Liver (tissue), 9 donors: Measurements from ENCODE around the gene VWA3B. TPM values are rescaled to one million over a fixed set of nuclear protein-coding genes. Genes with fewer than 3 reads are reported as not detected.

Experiments
- DNase-seq: peaks from one replicate; pipeline ENCODE4 v3.0.0-alpha.2; 2017; ENCODE audit warnings: low spot score
- H3K27ac ChIP-seq, 2 donors: one replicate each; pipeline ENCODE4 v1.7.0; 2013; ENCODE audit warnings: inconsistent platforms in 2 of 2, low read length in 2 of 2, control low read depth in 1 of 2, low read depth in 1 of 2, mild to moderate bottlenecking in 1 of 2
- H3K27me3 ChIP-seq, 4 donors: one replicate each; pipeline versions ENCODE4 v1.6.1 to v1.7.0; 2013; ENCODE audit warnings: low read length in 3 of 4, inconsistent platforms in 1 of 4, mild to moderate bottlenecking in 1 of 4, moderate library complexity in 1 of 4; ENCODE audit not compliant: control insufficient read depth in 4 of 4, insufficient read depth in 4 of 4
- H3K36me3 ChIP-seq, 4 donors: one replicate each; pipeline versions ENCODE4 v1.6.1 to v1.7.0; 2013; ENCODE audit warnings: low read length in 3 of 4, mild to moderate bottlenecking in 3 of 4, low read depth in 1 of 4, moderate library complexity in 1 of 4; ENCODE audit not compliant: control insufficient read depth in 4 of 4, insufficient read depth in 3 of 4
- H3K4me1 ChIP-seq, 4 donors: one replicate each; pipeline versions ENCODE4 v1.6.1 to v1.7.0; 2013; ENCODE audit warnings: low read length in 3 of 4, mild to moderate bottlenecking in 3 of 4, moderate library complexity in 1 of 4; ENCODE audit not compliant: control insufficient read depth in 4 of 4, insufficient read depth in 4 of 4
- H3K4me3 ChIP-seq, 3 donors: one replicate each; pipeline versions ENCODE4 v1.6.1 to v1.7.0; 2013; ENCODE audit warnings: low read length in 3 of 3, control low read depth in 1 of 3, low read depth in 1 of 3, mild to moderate bottlenecking in 1 of 3
- H3K9ac ChIP-seq, 2 donors: one replicate each; pipeline ENCODE4 v1.7.0; 2013; ENCODE audit warnings: low read length in 2 of 2, mild to moderate bottlenecking in 2 of 2, moderate library complexity in 2 of 2, control low read depth in 1 of 2, low read depth in 1 of 2
- H3K9me3 ChIP-seq, 4 donors: one replicate each; pipeline versions ENCODE4 v1.6.1 to v1.7.0; 2013; ENCODE audit warnings: low read length in 3 of 4; ENCODE audit not compliant: control insufficient read depth in 4 of 4
- CTCF ChIP-seq: fragments of 150-350 bp; IDR thresholded peaks from 2 replicates; pipeline ENCODE4 v1.5.1; 2017; ENCODE audit warnings: improper control_type of control experiment, low read depth, low read length; ENCODE audit not compliant: missing input control
- EGR1 ChIP-seq, 2 donors: IDR thresholded peaks; 2 replicates each; pipeline ENCODE4 v1.6.1; 2016 to 2018; ENCODE audit warnings: antibody characterized with exemption in 2 of 2, low read depth in 2 of 2
- FOXA1 ChIP-seq: IDR thresholded peaks from 2 replicates; pipeline ENCODE4 v1.6.1; 2016; ENCODE audit warnings: antibody characterized with exemption
- FOXA2 ChIP-seq: IDR thresholded peaks from 2 replicates; pipeline ENCODE4 v1.6.1; 2016; ENCODE audit warnings: antibody characterized with exemption
- GABPA ChIP-seq, 2 donors: IDR thresholded peaks in 1 of 2; conservative IDR thresholded peaks in 1 of 2; 2 replicates each; pipeline ENCODE4 v1.6.1; 2016; ENCODE audit warnings: antibody characterized with exemption in 2 of 2, mild to moderate bottlenecking in 1 of 2, moderate library complexity in 1 of 2
- HNF4A ChIP-seq, 2 donors: conservative IDR thresholded peaks; 2 replicates each; pipeline ENCODE4 v1.6.1; 2016; ENCODE audit warnings: antibody characterized with exemption in 2 of 2, mild to moderate bottlenecking in 2 of 2
- HNF4G ChIP-seq: IDR thresholded peaks from 2 replicates; pipeline ENCODE4 v1.6.1; 2016; ENCODE audit warnings: antibody characterized with exemption
- JUND ChIP-seq, 2 donors: IDR thresholded peaks; 2 replicates each; pipeline ENCODE4 v1.6.1; 2016; ENCODE audit warnings: antibody characterized with exemption in 2 of 2
- NR2F2 ChIP-seq: IDR thresholded peaks from 2 replicates; pipeline ENCODE4 v1.6.1; 2016; ENCODE audit warnings: antibody characterized with exemption
- RAD21 ChIP-seq, 2 donors: IDR thresholded peaks; 2 replicates each; pipeline ENCODE4 v1.6.1; 2016; ENCODE audit warnings: antibody characterized with exemption in 2 of 2, mild to moderate bottlenecking in 2 of 2
- RXRA ChIP-seq, 2 donors: IDR thresholded peaks; 2 replicates each; pipeline ENCODE4 v1.6.1; 2017 to 2018; ENCODE audit warnings: antibody characterized with exemption in 2 of 2, mild to moderate bottlenecking in 1 of 2
- SP1 ChIP-seq: IDR thresholded peaks from 2 replicates; pipeline ENCODE4 v1.6.1; 2018; ENCODE audit warnings: antibody characterized with exemption, mild to moderate bottlenecking
- TAF1 ChIP-seq: conservative IDR thresholded peaks from 2 replicates; pipeline ENCODE4 v1.6.1; 2016; ENCODE audit warnings: antibody characterized with exemption, mild to moderate bottlenecking
- YY1 ChIP-seq: IDR thresholded peaks from 2 replicates; pipeline ENCODE4 v1.6.1; 2016; ENCODE audit warnings: antibody characterized with exemption, mild to moderate bottlenecking
- ZBTB33 ChIP-seq: IDR thresholded peaks from 2 replicates; pipeline ENCODE4 v1.6.1; 2016; ENCODE audit warnings: antibody characterized with exemption
- WGBS: extraction: QIAGEN DNeasy Blood & Tissue Kit; methylation state at CpG from one replicate; pipeline ENCODE4 v1.1.7; 2013; 5-methylcytosine and 5-hydroxymethylcytosine counted together
- polyA plus RNA-seq, 2 donors: library from polyadenylated mRNA; stranded (reverse) in 1 of 2; unstranded in 1 of 2; fragments of 200-250 nt in 1 of 2; fragments of >200 nt in 1 of 2; fragmentation: Nextera tagmentation in 1 of 2; extraction: Ambion mirVana in 1 of 2; gene quantifications; one replicate each; pipeline versions ENCODE4 v1.2.1 to v1.2.3, GENCODE V29; 2013 to 2015
- total RNA-seq, 2 donors: library from RNA; depleted of rRNA; stranded (reverse); fragments of >200 nt; gene quantifications; one replicate each; pipeline ENCODE4 v1.2.3, GENCODE V29; 2014
- TF ChIP-seq, protein P1 (sequence below): IDR thresholded peaks from 2 replicates; pipeline ENCODE4 v1.6.1; 2016; ENCODE audit warnings: antibody characterized with exemption, mild to moderate bottlenecking
- TF ChIP-seq, protein P2 (sequence below): IDR thresholded peaks from 2 replicates; pipeline ENCODE4 v1.6.1; 2016; ENCODE audit warnings: antibody characterized with exemption
- TF ChIP-seq, protein P3 (sequence below): IDR thresholded peaks from 2 replicates; pipeline ENCODE4 v1.6.1; 2016; ENCODE audit warnings: antibody characterized with exemption
- donor health status: healthy.
- donor health status: healthy.
- donor health status: healthy.
- donor health status: healthy.
- donor health status: healthy.

Gene VWA3B
- total and polyA plus RNA-seq, 4 donors = 0.08 TPM; not detected in 3

DNA sequence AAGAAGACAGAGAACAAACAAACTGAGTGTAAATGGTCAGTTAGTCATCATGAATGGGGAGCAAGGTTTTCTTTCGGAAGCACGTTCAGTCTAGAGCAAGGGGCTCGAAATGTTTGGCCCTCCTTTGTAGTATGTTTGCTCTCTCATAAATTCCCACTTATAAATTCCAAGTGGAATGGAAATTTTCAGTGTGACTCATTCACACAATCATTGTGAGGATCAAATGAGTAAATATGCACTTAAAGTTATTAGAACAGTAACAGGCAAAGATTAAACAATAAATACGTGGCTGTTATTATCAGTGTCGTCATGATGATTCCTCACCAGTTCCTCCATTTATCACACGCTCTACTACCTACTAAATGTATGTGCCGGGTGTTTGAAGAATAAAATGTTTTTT is 269.8 kb downstream of the VWA3B start:
- Histone ChIP-seq H3K36me3 (no peaks in the 10 kb centered on the region), H3K4me1 (no peaks in the 10 kb centered on the region), H3K9me3 (peaks cover 0 to 3% (median under 1%) of the 10 kb centered on the region in 4 donors), H3K9ac (no peak overlapping the region), H3K4me3 (no peak overlapping the region), H3K27me3 (no peaks in the 10 kb centered on the region), H3K27ac (no peak overlapping the region)
- WGBS = 83% methylated on average over 7 of the region's 7 CpGs
- no peak for DNase-seq
- TF ChIP-seq, protein P1, sequence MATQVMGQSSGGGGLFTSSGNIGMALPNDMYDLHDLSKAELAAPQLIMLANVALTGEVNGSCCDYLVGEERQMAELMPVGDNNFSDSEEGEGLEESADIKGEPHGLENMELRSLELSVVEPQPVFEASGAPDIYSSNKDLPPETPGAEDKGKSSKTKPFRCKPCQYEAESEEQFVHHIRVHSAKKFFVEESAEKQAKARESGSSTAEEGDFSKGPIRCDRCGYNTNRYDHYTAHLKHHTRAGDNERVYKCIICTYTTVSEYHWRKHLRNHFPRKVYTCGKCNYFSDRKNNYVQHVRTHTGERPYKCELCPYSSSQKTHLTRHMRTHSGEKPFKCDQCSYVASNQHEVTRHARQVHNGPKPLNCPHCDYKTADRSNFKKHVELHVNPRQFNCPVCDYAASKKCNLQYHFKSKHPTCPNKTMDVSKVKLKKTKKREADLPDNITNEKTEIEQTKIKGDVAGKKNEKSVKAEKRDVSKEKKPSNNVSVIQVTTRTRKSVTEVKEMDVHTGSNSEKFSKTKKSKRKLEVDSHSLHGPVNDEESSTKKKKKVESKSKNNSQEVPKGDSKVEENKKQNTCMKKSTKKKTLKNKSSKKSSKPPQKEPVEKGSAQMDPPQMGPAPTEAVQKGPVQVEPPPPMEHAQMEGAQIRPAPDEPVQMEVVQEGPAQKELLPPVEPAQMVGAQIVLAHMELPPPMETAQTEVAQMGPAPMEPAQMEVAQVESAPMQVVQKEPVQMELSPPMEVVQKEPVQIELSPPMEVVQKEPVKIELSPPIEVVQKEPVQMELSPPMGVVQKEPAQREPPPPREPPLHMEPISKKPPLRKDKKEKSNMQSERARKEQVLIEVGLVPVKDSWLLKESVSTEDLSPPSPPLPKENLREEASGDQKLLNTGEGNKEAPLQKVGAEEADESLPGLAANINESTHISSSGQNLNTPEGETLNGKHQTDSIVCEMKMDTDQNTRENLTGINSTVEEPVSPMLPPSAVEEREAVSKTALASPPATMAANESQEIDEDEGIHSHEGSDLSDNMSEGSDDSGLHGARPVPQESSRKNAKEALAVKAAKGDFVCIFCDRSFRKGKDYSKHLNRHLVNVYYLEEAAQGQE = no peak
- TF ChIP-seq SP1 = no peak
- TF ChIP-seq TAF1 = no peak
- TF ChIP-seq FOXA2 = no peak
- TF ChIP-seq, protein P2, sequence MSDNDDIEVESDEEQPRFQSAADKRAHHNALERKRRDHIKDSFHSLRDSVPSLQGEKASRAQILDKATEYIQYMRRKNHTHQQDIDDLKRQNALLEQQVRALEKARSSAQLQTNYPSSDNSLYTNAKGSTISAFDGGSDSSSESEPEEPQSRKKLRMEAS = no peak
- no peak for TF ChIP-seq RAD21 (IDR thresholded peaks at IDR 0.05)
- TF ChIP-seq RXRA (IDR thresholded peaks at IDR 0.05) = no peak
- TF ChIP-seq GABPA (IDR thresholded peaks at IDR 0.05 in 1 of 2, conservative IDR thresholded peaks at IDR 0.05 in 1 of 2) = no peak

DNA sequence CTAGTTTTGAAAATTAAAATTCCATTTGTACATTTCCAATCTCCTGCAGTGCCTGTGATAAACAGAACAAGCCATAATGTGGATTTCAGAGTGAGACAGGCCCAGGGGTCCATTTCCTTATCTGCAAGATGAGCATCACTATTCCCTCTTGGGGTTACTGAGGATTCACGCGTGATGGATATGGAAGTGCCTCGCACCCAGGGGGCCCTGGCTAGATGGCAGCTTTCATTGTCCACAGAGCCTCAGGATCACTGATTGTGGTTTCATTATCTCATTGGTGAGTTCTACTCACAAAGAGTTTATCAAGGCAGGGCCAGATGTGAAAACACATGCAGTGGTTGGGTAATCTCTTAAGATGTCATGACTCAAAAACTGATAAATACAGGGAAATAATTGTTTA is 270.9 kb downstream of the VWA3B start:
- no peaks in the 10 kb centered on the region for H3K36me3 ChIP-seq
- no peak for TF ChIP-seq NR2F2
- no peak for TF ChIP-seq HNF4G
- no peak for TF ChIP-seq CTCF
- TF ChIP-seq GABPA (IDR thresholded peaks at IDR 0.05 in 1 of 2, conservative IDR thresholded peaks at IDR 0.05 in 1 of 2) = no peak
- no peak for TF ChIP-seq YY1
- TF ChIP-seq, protein P3, sequence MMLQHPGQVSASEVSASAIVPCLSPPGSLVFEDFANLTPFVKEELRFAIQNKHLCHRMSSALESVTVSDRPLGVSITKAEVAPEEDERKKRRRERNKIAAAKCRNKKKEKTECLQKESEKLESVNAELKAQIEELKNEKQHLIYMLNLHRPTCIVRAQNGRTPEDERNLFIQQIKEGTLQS = no peak
- TF ChIP-seq, protein P2 = no peak
- TF ChIP-seq FOXA1 = no peak
- no peak for TF ChIP-seq JUND (IDR thresholded peaks at IDR 0.05)
- TF ChIP-seq, protein P1 = no peak
- TF ChIP-seq FOXA2 = no peak
- TF ChIP-seq HNF4A (conservative IDR thresholded peaks at IDR 0.05) = no peak
- TF ChIP-seq TAF1 = no peak
- TF ChIP-seq RAD21 (IDR thresholded peaks at IDR 0.05) = no peak
- no peak for TF ChIP-seq ZBTB33
- TF ChIP-seq SP1 = no peak
- no peak for TF ChIP-seq EGR1 (IDR thresholded peaks at IDR 0.05; ENCODE audit: low read depth in 2 of 2)
- no peak overlapping the region for H3K9ac ChIP-seq
- no peak overlapping the region for H3K4me3 ChIP-seq
- 51% methylated on average over 3 of the region's 3 CpGs for WGBS
- H3K27ac ChIP-seq = no peak overlapping the region
- no peaks in the 10 kb centered on the region for H3K27me3 ChIP-seq
- DNase-seq = no peak
- H3K4me1 ChIP-seq = no peaks in the 10 kb centered on the region
- H3K9me3 ChIP-seq = peaks cover 0 to 3% (median under 1%) of the 10 kb centered on the region in 4 donors
